ENCODE measurements around the gene RPP25. TPM values are rescaled to one million over a fixed set of nuclear protein-coding genes. Genes with fewer than 3 reads are reported as not detected.
A peak's percentile ranks its signal among the peaks of the same experiment; 100 is the strongest.

Gene RPP25
- total and polyA plus RNA-seq, 4 experiments from 2014 or later = 2.6 to 2.8 (median 2.7) TPM

GRCh38 chr15:74995182-74995778, 38.7 kb upstream of the RPP25 start, which contains the start of gene SCAMP5:
SCAMP5 (plus strand) TSS chr15:74995563; CDS start chr15:75011840, 16,277 bp downstream.
- peaks cover 16 to 28% of the 10 kb centered on the region in 2 donors for H3K27me3 Mint-ChIP-seq
- no peaks in the 10 kb centered on the region for H3K9me3 ChIP-seq (ENCODE audit: control insufficient read depth in 1 of 2, low read length in 2 of 2)
- DNase-seq = peak; percentile 90 to 93 (median 90)
- peaks cover 8% of the 10 kb centered on the region for H3K27me3 ChIP-seq (ENCODE audit: insufficient read depth, low read length)
- intact Hi-C loops (cut with micrococcal nuclease) = loop anchor here (1.0 to 2.0 kb wide), 2 partner anchors 28 to 168 kb away; partner anchors contain the start of gene PPCDC
- peaks cover 0 to 5% (median 0%) of the 10 kb centered on the region in 8 donors for H3K9me3 Mint-ChIP-seq
- H3K4me3 Mint-ChIP-seq = peak within 1 kb of the TSS; percentile 76 to 92 (median 84)
- peaks cover 9 to 16% (median 14%) of the 10 kb centered on the region in 4 donors for H3K4me1 Mint-ChIP-seq
- no peak within 1 kb of the TSS for H3K27ac ChIP-seq (ENCODE audit: low read depth, low read length)
- H3K4me3 ChIP-seq (ENCODE audit: low read length in 2 of 2) = peak within 1 kb of the TSS; percentile 47 to 74
- no peaks in the 10 kb centered on the region for H3K36me3 Mint-ChIP-seq
- POLR2A ChIA-PET (ENCODE audit: partially characterized antibody) = interaction anchor here (1.0 to 1.3 kb wide), 4 partner anchors 28 to 209 kb away, joined by 3 to 5 read pairs (median 3); partner anchors contain the start of genes COX5A, PPCDC and RPP25
- H3K36me3 ChIP-seq (ENCODE audit: insufficient read depth, low read length) = no peaks in the 10 kb centered on the region
- H3K4me1 ChIP-seq (ENCODE audit: insufficient read depth, low read length) = peaks cover 17% of the 10 kb centered on the region
- CTCF ChIA-PET (ENCODE audit: partially characterized antibody) = interaction anchor here (0.8 to 1.4 kb wide), 4 partner anchors 9 to 209 kb away, joined by 3 to 5 read pairs (median 4); partner anchors contain the start of gene RPP25
- H3K27ac Mint-ChIP-seq = peak within 1 kb of the TSS in 4 of 7 donors; percentile 29 to 86 (median 74)

GRCh38 chr15:74994685-74995084, 38.1 kb upstream of the RPP25 start:
- ChIA-PET CTCF (ENCODE audit: partially characterized antibody) (interaction anchor here (0.8 to 1.4 kb wide), 4 partner anchors 10 to 210 kb away, joined by 3 to 5 read pairs (median 4); partner anchors contain the start of gene RPP25), POLR2A (ENCODE audit: partially characterized antibody) (interaction anchor here (1.0 to 1.3 kb wide), 3 partner anchors 38 to 210 kb away, joined by 3 read pairs; partner anchors contain the start of genes COX5A and RPP25)
- Mint-ChIP-seq H3K4me1 (peaks cover 9 to 16% (median 14%) of the 10 kb centered on the region in 4 donors), H3K36me3 (no peaks in the 10 kb centered on the region), H3K9me3 (peaks cover 0 to 5% (median 0%) of the 10 kb centered on the region in 8 donors), H3K27ac (peak overlapping the region in 2 of 7 donors; percentile 63 to 84), H3K4me3 (peak overlapping the region; percentile 74 to 92 (median 84)), H3K27me3 (peaks cover 14 to 26% of the 10 kb centered on the region in 2 donors)
- Histone ChIP-seq H3K9me3 (ENCODE audit: control insufficient read depth in 1 of 2, low read length in 2 of 2) (no peaks in the 10 kb centered on the region), H3K4me3 (ENCODE audit: low read length in 2 of 2) (no peak overlapping the region), H3K36me3 (ENCODE audit: insufficient read depth, low read length) (no peaks in the 10 kb centered on the region), H3K4me1 (ENCODE audit: insufficient read depth, low read length) (peaks cover 17% of the 10 kb centered on the region), H3K27ac (ENCODE audit: low read depth, low read length) (no peak overlapping the region), H3K27me3 (ENCODE audit: insufficient read depth, low read length) (peaks cover 8% of the 10 kb centered on the region)
- DNase-seq = no peak
- intact Hi-C loops (cut with micrococcal nuclease) = loop anchor here (1.0 to 2.0 kb wide), 2 partner anchors 28 to 167 kb away; partner anchors contain the start of gene PPCDC

- ChIA-PET POLR2A (ENCODE audit: partially characterized antibody) (no interaction called here), CTCF (ENCODE audit: partially characterized antibody) (interaction anchor here (1.2 to 1.5 kb wide), 3 partner anchors 10 to 210 kb away, joined by 3 to 4 read pairs (median 3); partner anchors contain the start of gene RPP25)
- Mint-ChIP-seq H3K4me1 (peaks cover 9 to 16% (median 14%) of the 10 kb centered on the region in 4 donors), H3K27me3 (peaks cover 13 to 24% of the 10 kb centered on the region in 2 donors), H3K9me3 (peaks cover 0 to 5% (median 0%) of the 10 kb centered on the region in 8 donors), H3K4me3 (peak overlapping the region in 1 of 8 donors; percentile 43), H3K27ac (peak overlapping the region in 1 of 7 donors; percentile 84), H3K36me3 (no peaks in the 10 kb centered on the region)
- Histone ChIP-seq H3K4me3 (ENCODE audit: low read length in 2 of 2) (no peak overlapping the region), H3K27ac (ENCODE audit: low read depth, low read length) (no peak overlapping the region), H3K27me3 (ENCODE audit: insufficient read depth, low read length) (peaks cover 8% of the 10 kb centered on the region), H3K36me3 (ENCODE audit: insufficient read depth, low read length) (no peaks in the 10 kb centered on the region), H3K4me1 (ENCODE audit: insufficient read depth, low read length) (peaks cover 17% of the 10 kb centered on the region), H3K9me3 (ENCODE audit: control insufficient read depth in 1 of 2, low read length in 2 of 2) (no peaks in the 10 kb centered on the region)
- no peak for DNase-seq
- intact Hi-C loops (cut with micrococcal nuclease) = loop anchor here (2.0 kb wide), 1 partner anchor 29 kb away; the partner anchor contains the start of gene PPCDC
These were observed 37.7 kb upstream of the RPP25 start for GRCh38 chr15:74994236-74994635.

- no peaks in the 10 kb centered on the region for H3K36me3 Mint-ChIP-seq
- H3K9me3 Mint-ChIP-seq = peaks cover 0 to 4% (median 0%) of the 10 kb centered on the region in 8 donors
- no peak for DNase-seq
- no peak overlapping the region for H3K27ac ChIP-seq (ENCODE audit: low read depth, low read length)
- peaks cover 17% of the 10 kb centered on the region for H3K4me1 ChIP-seq (ENCODE audit: insufficient read depth, low read length)
- peaks cover 6% of the 10 kb centered on the region for H3K27me3 ChIP-seq (ENCODE audit: insufficient read depth, low read length)
- H3K27me3 Mint-ChIP-seq = peaks cover 11 to 15% of the 10 kb centered on the region in 2 donors
- no peaks in the 10 kb centered on the region for H3K9me3 ChIP-seq (ENCODE audit: control insufficient read depth in 1 of 2, low read length in 2 of 2)
- no peak overlapping the region for H3K4me3 ChIP-seq (ENCODE audit: low read length in 2 of 2)
- ChIA-PET CTCF (ENCODE audit: partially characterized antibody) (interaction anchor here (1.5 kb wide), 1 partner anchor 8 kb away, joined by 3 read pairs; no protein-coding TSS in a partner anchor), POLR2A (ENCODE audit: partially characterized antibody) (no interaction called here)
- no peak overlapping the region for H3K4me3 Mint-ChIP-seq
- H3K36me3 ChIP-seq (ENCODE audit: insufficient read depth, low read length) = no peaks in the 10 kb centered on the region
- H3K4me1 Mint-ChIP-seq = peaks cover 9 to 16% (median 14%) of the 10 kb centered on the region in 4 donors
- no peak overlapping the region for H3K27ac Mint-ChIP-seq
- intact Hi-C loops (cut with micrococcal nuclease) = no loop called here
These were observed 36.0 kb upstream of the RPP25 start for GRCh38 chr15:74992619-74993018.

GRCh38 chr15:74989527-74989926, 33.0 kb upstream of the RPP25 start:
- DNase-seq = no peak
- POLR2A ChIA-PET (ENCODE audit: partially characterized antibody) = interaction anchor here (1.0 kb wide), 1 partner anchor 10 kb away, joined by 4 read pairs; no protein-coding TSS in a partner anchor
- H3K27me3 Mint-ChIP-seq = peaks cover 3 to 11% of the 10 kb centered on the region in 2 donors
- no peaks in the 10 kb centered on the region for H3K9me3 Mint-ChIP-seq
- Histone ChIP-seq H3K36me3 (ENCODE audit: insufficient read depth, low read length) (no peaks in the 10 kb centered on the region), H3K4me3 (ENCODE audit: low read length in 2 of 2) (no peak overlapping the region), H3K9me3 (ENCODE audit: control insufficient read depth in 1 of 2, low read length in 2 of 2) (no peaks in the 10 kb centered on the region), H3K27ac (ENCODE audit: low read depth, low read length) (no peak overlapping the region), H3K4me1 (ENCODE audit: insufficient read depth, low read length) (no peaks in the 10 kb centered on the region), H3K27me3 (ENCODE audit: insufficient read depth, low read length) (no peaks in the 10 kb centered on the region)
- no peak overlapping the region for H3K4me3 Mint-ChIP-seq
- H3K4me1 Mint-ChIP-seq = no peaks in the 10 kb centered on the region
- intact Hi-C loops (cut with micrococcal nuclease) = no loop called here
- CTCF ChIA-PET (ENCODE audit: partially characterized antibody) = no interaction called here
- H3K27ac Mint-ChIP-seq = no peak overlapping the region
- no peaks in the 10 kb centered on the region for H3K36me3 Mint-ChIP-seq

- intact Hi-C loops (cut with micrococcal nuclease) = loop anchor here (1.0 kb wide), 1 partner anchor 32 kb away; the partner anchor contains the start of gene RPP25
- Mint-ChIP-seq H3K9me3 (no peaks in the 10 kb centered on the region), H3K27me3 (peaks cover 3 to 16% of the 10 kb centered on the region in 2 donors), H3K27ac (no peak overlapping the region), H3K4me3 (no peak overlapping the region), H3K4me1 (no peaks in the 10 kb centered on the region), H3K36me3 (no peaks in the 10 kb centered on the region)
- no peaks in the 10 kb centered on the region for H3K27me3 ChIP-seq (ENCODE audit: insufficient read depth, low read length)
- peak in 3 of 5 donors; percentile 15 to 20 (median 15) for DNase-seq
- ChIA-PET POLR2A (ENCODE audit: partially characterized antibody) (no interaction called here), CTCF (ENCODE audit: partially characterized antibody) (interaction anchor here (0.7 kb wide), 1 partner anchor 10 kb away, joined by 3 read pairs; no protein-coding TSS in a partner anchor)
- no peak overlapping the region for H3K4me3 ChIP-seq (ENCODE audit: low read length in 2 of 2)
- no peaks in the 10 kb centered on the region for H3K9me3 ChIP-seq (ENCODE audit: control insufficient read depth in 1 of 2, low read length in 2 of 2)
- H3K4me1 ChIP-seq (ENCODE audit: insufficient read depth, low read length) = no peaks in the 10 kb centered on the region
- no peaks in the 10 kb centered on the region for H3K36me3 ChIP-seq (ENCODE audit: insufficient read depth, low read length)
- H3K27ac ChIP-seq (ENCODE audit: low read depth, low read length) = no peak overlapping the region
These were observed 31.6 kb upstream of the RPP25 start for GRCh38 chr15:74988007-74988800.

All from CD4-positive, alpha-beta memory T cell (primary cell).